Liver (tissue), 9 donors: ENCODE measurements around the gene ST3GAL2. TPM values are rescaled to one million over a fixed set of nuclear protein-coding genes. Genes with fewer than 3 reads are reported as not detected.

Experiments
- DNase-seq: peaks from one replicate; pipeline ENCODE4 v3.0.0-alpha.2; 2017; ENCODE audit warnings: low spot score
- H3K27ac ChIP-seq, 2 donors: one replicate each; pipeline ENCODE4 v1.7.0; 2013; ENCODE audit warnings: inconsistent platforms in 2 of 2, low read length in 2 of 2, control low read depth in 1 of 2, low read depth in 1 of 2, mild to moderate bottlenecking in 1 of 2
- H3K27me3 ChIP-seq, 4 donors: one replicate each; pipeline versions ENCODE4 v1.6.1 to v1.7.0; 2013; ENCODE audit warnings: low read length in 3 of 4, inconsistent platforms in 1 of 4, mild to moderate bottlenecking in 1 of 4, moderate library complexity in 1 of 4; ENCODE audit not compliant: control insufficient read depth in 4 of 4, insufficient read depth in 4 of 4
- H3K36me3 ChIP-seq, 4 donors: one replicate each; pipeline versions ENCODE4 v1.6.1 to v1.7.0; 2013; ENCODE audit warnings: low read length in 3 of 4, mild to moderate bottlenecking in 3 of 4, low read depth in 1 of 4, moderate library complexity in 1 of 4; ENCODE audit not compliant: control insufficient read depth in 4 of 4, insufficient read depth in 3 of 4
- H3K4me1 ChIP-seq, 4 donors: one replicate each; pipeline versions ENCODE4 v1.6.1 to v1.7.0; 2013; ENCODE audit warnings: low read length in 3 of 4, mild to moderate bottlenecking in 3 of 4, moderate library complexity in 1 of 4; ENCODE audit not compliant: control insufficient read depth in 4 of 4, insufficient read depth in 4 of 4
- H3K4me3 ChIP-seq, 3 donors: one replicate each; pipeline versions ENCODE4 v1.6.1 to v1.7.0; 2013; ENCODE audit warnings: low read length in 3 of 3, control low read depth in 1 of 3, low read depth in 1 of 3, mild to moderate bottlenecking in 1 of 3
- H3K9ac ChIP-seq, 2 donors: one replicate each; pipeline ENCODE4 v1.7.0; 2013; ENCODE audit warnings: low read length in 2 of 2, mild to moderate bottlenecking in 2 of 2, moderate library complexity in 2 of 2, control low read depth in 1 of 2, low read depth in 1 of 2
- H3K9me3 ChIP-seq, 4 donors: one replicate each; pipeline versions ENCODE4 v1.6.1 to v1.7.0; 2013; ENCODE audit warnings: low read length in 3 of 4; ENCODE audit not compliant: control insufficient read depth in 4 of 4
- EGR1 ChIP-seq, 2 donors: IDR thresholded peaks; 2 replicates each; pipeline ENCODE4 v1.6.1; 2016 to 2018; ENCODE audit warnings: antibody characterized with exemption in 2 of 2, low read depth in 2 of 2
- FOXA1 ChIP-seq: IDR thresholded peaks from 2 replicates; pipeline ENCODE4 v1.6.1; 2016; ENCODE audit warnings: antibody characterized with exemption
- FOXA2 ChIP-seq: IDR thresholded peaks from 2 replicates; pipeline ENCODE4 v1.6.1; 2016; ENCODE audit warnings: antibody characterized with exemption
- GABPA ChIP-seq, 2 donors: IDR thresholded peaks in 1 of 2; conservative IDR thresholded peaks in 1 of 2; 2 replicates each; pipeline ENCODE4 v1.6.1; 2016; ENCODE audit warnings: antibody characterized with exemption in 2 of 2, mild to moderate bottlenecking in 1 of 2, moderate library complexity in 1 of 2
- HNF4A ChIP-seq, 2 donors: conservative IDR thresholded peaks; 2 replicates each; pipeline ENCODE4 v1.6.1; 2016; ENCODE audit warnings: antibody characterized with exemption in 2 of 2, mild to moderate bottlenecking in 2 of 2
- HNF4G ChIP-seq: IDR thresholded peaks from 2 replicates; pipeline ENCODE4 v1.6.1; 2016; ENCODE audit warnings: antibody characterized with exemption
- JUND ChIP-seq, 2 donors: IDR thresholded peaks; 2 replicates each; pipeline ENCODE4 v1.6.1; 2016; ENCODE audit warnings: antibody characterized with exemption in 2 of 2
- NR2F2 ChIP-seq: IDR thresholded peaks from 2 replicates; pipeline ENCODE4 v1.6.1; 2016; ENCODE audit warnings: antibody characterized with exemption
- RAD21 ChIP-seq, 2 donors: IDR thresholded peaks; 2 replicates each; pipeline ENCODE4 v1.6.1; 2016; ENCODE audit warnings: antibody characterized with exemption in 2 of 2, mild to moderate bottlenecking in 2 of 2
- REST ChIP-seq: IDR thresholded peaks from 2 replicates; pipeline ENCODE4 v1.6.1; 2016; ENCODE audit warnings: antibody characterized with exemption, mild to moderate bottlenecking
- RXRA ChIP-seq, 2 donors: IDR thresholded peaks; 2 replicates each; pipeline ENCODE4 v1.6.1; 2017 to 2018; ENCODE audit warnings: antibody characterized with exemption in 2 of 2, mild to moderate bottlenecking in 1 of 2
- SP1 ChIP-seq: IDR thresholded peaks from 2 replicates; pipeline ENCODE4 v1.6.1; 2018; ENCODE audit warnings: antibody characterized with exemption, mild to moderate bottlenecking
- TAF1 ChIP-seq: conservative IDR thresholded peaks from 2 replicates; pipeline ENCODE4 v1.6.1; 2016; ENCODE audit warnings: antibody characterized with exemption, mild to moderate bottlenecking
- YY1 ChIP-seq: IDR thresholded peaks from 2 replicates; pipeline ENCODE4 v1.6.1; 2016; ENCODE audit warnings: antibody characterized with exemption, mild to moderate bottlenecking
- WGBS: extraction: QIAGEN DNeasy Blood & Tissue Kit; methylation state at CpG from one replicate; pipeline ENCODE4 v1.1.7; 2013; 5-methylcytosine and 5-hydroxymethylcytosine counted together
- polyA plus RNA-seq, 2 donors: library from polyadenylated mRNA; stranded (reverse) in 1 of 2; unstranded in 1 of 2; fragments of 200-250 nt in 1 of 2; fragments of >200 nt in 1 of 2; fragmentation: Nextera tagmentation in 1 of 2; extraction: Ambion mirVana in 1 of 2; gene quantifications; one replicate each; pipeline versions ENCODE4 v1.2.1 to v1.2.3, GENCODE V29; 2013 to 2015
- total RNA-seq, 2 donors: library from RNA; depleted of rRNA; stranded (reverse); fragments of >200 nt; gene quantifications; one replicate each; pipeline ENCODE4 v1.2.3, GENCODE V29; 2014
- TF ChIP-seq, protein P1 (sequence below): IDR thresholded peaks from 2 replicates; pipeline ENCODE4 v1.6.1; 2016; ENCODE audit warnings: antibody characterized with exemption
- TF ChIP-seq, protein P2 (sequence below): IDR thresholded peaks from 2 replicates; pipeline ENCODE4 v1.6.1; 2016; ENCODE audit warnings: antibody characterized with exemption
- TF ChIP-seq, protein P3 (sequence below): IDR thresholded peaks from 2 replicates; pipeline ENCODE4 v1.6.1; 2016; ENCODE audit warnings: antibody characterized with exemption
- TF ChIP-seq, protein P4 (sequence below): fragments of 150-350 bp; IDR thresholded peaks from 2 replicates; pipeline ENCODE4 v1.5.1; 2017; ENCODE audit warnings: improper control_type of control experiment, low read depth, low read length; ENCODE audit not compliant: missing input control
- donor health status: healthy.
- donor health status: healthy.
- donor health status: healthy.
- donor health status: healthy.
- donor health status: healthy.

The ST3GAL2 gene
- total and polyA plus RNA-seq, 4 donors: 3.9 to 53.1 (median 12.9) TPM

DNA sequence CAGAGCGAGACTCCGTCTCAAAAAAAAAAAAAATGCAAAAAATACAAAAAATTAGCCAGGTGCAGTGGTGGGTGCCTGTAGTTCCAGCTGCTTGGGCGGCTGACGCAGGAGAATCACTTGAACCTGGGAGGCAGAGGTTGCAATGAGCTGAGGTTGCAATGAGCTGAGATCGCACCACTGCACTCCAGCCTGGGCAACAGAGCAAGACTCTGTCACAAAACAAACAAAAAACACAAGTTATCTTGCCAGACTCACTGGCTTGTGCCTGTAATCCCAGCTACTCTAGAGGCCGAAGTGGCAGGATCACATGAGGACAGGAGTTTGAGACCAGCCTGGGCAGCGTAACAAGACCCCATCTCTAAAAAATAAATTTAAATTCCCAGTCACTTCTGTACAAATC is 3.4 kb upstream of the ST3GAL2 start (continued):
- TF ChIP-seq REST: no peak
- TF ChIP-seq HNF4G: no peak
- TF ChIP-seq NR2F2: no peak

- Histone ChIP-seq H3K27ac (no peak overlapping the region), H3K9me3 (no peaks in the 10 kb centered on the region), H3K9ac (no peak overlapping the region), H3K27me3 (no peaks in the 10 kb centered on the region), H3K4me1 (peaks cover 7 to 19% (median 13%) of the 10 kb centered on the region in 4 donors), H3K36me3 (no peaks in the 10 kb centered on the region), H3K4me3 (no peak overlapping the region)
- no peak for DNase-seq
- TF ChIP-seq SP1 (no peak), FOXA1 (no peak), TAF1 (no peak), YY1 (no peak), RXRA (IDR thresholded peaks at IDR 0.05) (no peak), EGR1 (IDR thresholded peaks at IDR 0.05; ENCODE audit: low read depth in 2 of 2) (no peak), HNF4A (conservative IDR thresholded peaks at IDR 0.05) (no peak), RAD21 (IDR thresholded peaks at IDR 0.05) (no peak), REST (no peak), JUND (IDR thresholded peaks at IDR 0.05) (no peak), NR2F2 (no peak), HNF4G (no peak), GABPA (IDR thresholded peaks at IDR 0.05 in 1 of 2, conservative IDR thresholded peaks at IDR 0.05 in 1 of 2) (no peak), FOXA2 (no peak)
- TF ChIP-seq, protein P1, sequence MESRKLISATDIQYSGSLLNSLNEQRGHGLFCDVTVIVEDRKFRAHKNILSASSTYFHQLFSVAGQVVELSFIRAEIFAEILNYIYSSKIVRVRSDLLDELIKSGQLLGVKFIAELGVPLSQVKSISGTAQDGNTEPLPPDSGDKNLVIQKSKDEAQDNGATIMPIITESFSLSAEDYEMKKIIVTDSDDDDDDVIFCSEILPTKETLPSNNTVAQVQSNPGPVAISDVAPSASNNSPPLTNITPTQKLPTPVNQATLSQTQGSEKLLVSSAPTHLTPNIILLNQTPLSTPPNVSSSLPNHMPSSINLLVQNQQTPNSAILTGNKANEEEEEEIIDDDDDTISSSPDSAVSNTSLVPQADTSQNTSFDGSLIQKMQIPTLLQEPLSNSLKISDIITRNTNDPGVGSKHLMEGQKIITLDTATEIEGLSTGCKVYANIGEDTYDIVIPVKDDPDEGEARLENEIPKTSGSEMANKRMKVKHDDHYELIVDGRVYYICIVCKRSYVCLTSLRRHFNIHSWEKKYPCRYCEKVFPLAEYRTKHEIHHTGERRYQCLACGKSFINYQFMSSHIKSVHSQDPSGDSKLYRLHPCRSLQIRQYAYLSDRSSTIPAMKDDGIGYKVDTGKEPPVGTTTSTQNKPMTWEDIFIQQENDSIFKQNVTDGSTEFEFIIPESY: no peak
- TF ChIP-seq, protein P2, sequence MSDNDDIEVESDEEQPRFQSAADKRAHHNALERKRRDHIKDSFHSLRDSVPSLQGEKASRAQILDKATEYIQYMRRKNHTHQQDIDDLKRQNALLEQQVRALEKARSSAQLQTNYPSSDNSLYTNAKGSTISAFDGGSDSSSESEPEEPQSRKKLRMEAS: no peak
- TF ChIP-seq, protein P3, sequence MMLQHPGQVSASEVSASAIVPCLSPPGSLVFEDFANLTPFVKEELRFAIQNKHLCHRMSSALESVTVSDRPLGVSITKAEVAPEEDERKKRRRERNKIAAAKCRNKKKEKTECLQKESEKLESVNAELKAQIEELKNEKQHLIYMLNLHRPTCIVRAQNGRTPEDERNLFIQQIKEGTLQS: no peak
- TF ChIP-seq, protein P4, sequence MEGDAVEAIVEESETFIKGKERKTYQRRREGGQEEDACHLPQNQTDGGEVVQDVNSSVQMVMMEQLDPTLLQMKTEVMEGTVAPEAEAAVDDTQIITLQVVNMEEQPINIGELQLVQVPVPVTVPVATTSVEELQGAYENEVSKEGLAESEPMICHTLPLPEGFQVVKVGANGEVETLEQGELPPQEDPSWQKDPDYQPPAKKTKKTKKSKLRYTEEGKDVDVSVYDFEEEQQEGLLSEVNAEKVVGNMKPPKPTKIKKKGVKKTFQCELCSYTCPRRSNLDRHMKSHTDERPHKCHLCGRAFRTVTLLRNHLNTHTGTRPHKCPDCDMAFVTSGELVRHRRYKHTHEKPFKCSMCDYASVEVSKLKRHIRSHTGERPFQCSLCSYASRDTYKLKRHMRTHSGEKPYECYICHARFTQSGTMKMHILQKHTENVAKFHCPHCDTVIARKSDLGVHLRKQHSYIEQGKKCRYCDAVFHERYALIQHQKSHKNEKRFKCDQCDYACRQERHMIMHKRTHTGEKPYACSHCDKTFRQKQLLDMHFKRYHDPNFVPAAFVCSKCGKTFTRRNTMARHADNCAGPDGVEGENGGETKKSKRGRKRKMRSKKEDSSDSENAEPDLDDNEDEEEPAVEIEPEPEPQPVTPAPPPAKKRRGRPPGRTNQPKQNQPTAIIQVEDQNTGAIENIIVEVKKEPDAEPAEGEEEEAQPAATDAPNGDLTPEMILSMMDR: no peak
- 91% methylated on average over 8 of the region's 8 CpGs for WGBS
These were observed 2.6 kb upstream of the ST3GAL2 start for GRCh38 chr16:70441406-70441990.
